HG02759 (cell line): ENCODE results near the gene GRM2.

ENCODE experiments used
- ATAC-seq: cut with Tn5 transposase; IDR thresholded peaks from one replicate; pipeline ENCODE4 v1.9.1; 2021; ENCODE audit warnings: mild to moderate bottlenecking, moderate library complexity; ENCODE audit not compliant: unreplicated experiment

Gene GRM2

DNA sequence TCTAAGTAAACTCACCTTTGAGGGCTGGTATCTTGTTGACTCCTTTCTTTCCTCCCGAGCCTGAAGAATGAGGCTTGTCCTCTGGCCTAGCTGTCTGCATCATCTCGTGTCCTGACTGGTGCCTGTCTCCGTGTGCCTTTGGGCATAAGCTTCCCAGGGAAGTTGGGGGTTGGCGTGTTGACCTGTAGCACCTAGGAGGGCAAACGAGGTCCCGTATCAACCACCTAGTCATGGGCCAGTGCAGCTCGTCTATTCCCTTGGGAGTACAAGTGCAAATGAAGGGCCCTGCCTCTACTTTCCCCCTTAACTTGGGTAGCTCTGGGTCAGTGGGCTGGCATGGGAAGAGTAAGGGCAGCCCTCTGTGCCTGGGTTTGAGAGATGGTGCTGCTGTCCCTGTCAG lies 27.1 kb upstream of the GRM2 start:
- no peak for ATAC-seq

DNA sequence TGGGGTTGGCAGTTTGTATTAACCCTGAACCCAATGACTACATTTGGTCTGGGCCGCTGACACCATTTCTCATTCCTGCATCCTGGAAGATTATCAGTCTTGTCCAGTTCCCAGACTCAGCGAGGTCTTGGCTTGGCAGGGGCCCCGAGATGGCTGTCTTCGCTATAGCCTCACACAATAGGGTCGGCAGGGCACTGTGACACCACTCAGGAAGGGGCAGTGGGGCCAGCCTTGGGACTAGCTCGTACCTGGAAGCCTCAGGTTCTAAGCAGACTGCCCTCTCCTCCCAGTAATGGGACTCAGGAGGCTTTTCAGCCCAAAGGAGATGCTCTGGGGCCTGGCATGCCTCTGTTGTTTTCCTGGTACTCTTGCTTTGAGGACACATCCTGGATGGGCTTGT lies 26.7 kb upstream of the GRM2 start:
- ATAC-seq: no peak

DNA sequence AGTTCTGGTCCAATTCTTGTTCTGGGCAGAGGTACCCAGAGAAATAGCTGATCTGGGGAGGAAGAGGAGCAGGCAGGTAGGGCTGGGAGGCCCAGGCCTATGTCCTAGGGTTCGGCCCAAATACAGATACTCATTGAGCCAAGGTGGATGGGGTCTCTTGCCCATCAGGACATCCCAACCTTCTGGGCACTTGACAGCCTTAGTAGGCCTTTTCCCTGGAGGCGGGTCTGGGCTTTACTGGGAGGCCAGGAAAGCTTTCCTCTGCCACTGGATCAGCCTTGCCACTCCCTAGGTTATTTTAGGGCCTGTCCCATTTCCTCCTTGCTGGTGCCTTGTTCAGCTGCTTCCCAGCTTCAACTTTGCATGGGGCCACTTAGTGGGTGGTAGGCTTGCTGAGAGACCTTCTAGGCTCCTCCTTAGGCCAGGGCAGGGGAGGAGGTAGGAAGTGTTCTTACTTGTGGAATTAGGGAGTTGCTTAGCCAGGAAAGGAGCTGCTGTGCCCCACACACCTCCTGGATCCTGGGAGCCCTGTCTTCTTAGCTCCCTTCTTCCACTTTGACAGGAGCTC lies 26.1 kb upstream of the GRM2 start:
- no peak for ATAC-seq

DNA sequence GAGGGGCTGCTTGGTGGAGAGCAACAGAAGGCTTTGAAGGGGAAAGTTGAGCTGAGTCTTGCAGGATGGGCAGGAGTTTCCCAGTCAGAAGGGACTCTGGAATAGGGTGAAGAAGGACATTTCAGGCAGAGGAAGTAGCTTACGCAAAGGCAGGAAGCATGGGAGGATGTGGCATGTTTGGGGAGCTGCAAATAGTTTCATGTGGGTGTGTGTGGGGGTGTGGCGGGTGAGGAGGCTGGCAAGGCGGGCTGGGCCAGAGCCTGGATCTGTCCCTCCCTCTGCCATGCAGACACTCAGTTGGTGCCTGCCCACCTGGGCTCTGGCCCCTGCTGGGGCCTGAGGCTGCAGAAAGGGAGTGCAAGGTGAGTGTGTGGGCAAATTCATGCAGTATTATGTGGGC lies 25.4 kb upstream of the GRM2 start:
- ATAC-seq: peak; percentile 24

DNA sequence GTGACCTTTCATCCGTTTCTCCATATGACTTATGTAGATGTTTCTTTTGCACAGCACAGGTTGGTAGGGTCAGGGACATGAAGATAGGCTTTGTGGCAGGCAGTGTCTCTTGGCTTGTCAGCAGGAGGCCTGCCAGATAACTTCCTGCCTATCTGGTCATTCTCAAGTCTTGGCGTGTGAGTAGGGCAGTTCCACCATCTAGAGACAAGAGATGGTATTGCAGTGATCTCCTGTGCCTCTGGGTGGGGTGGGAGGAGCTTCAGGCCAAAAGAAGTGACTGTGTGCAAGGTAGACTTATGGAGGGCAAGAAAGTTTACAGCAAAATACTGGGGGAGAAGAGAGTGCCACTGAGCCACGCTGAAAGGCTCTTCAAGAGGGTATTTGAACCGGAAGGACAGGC lies 24.8 kb upstream of the GRM2 start:
- peak; percentile 82 for ATAC-seq

DNA sequence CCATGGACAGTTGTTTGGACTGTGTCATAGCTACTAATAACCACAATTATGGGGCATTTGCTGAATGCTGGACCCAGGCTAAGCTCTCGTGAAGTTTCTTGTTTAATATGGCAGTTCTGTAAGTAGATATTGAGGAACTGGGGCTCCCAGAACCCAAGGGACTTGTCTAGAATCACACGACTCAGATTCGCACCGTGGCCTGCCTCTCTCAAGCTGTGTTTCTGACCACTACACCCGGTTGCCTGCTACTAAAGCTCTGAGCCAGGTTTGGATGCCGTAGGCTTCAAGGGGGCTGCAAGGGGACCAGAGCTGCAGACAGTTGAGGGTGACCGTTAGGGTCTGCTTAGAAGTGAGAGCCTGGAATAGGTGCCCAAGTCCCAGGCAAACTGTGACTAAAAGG lies 24.3 kb upstream of the GRM2 start:
- ATAC-seq: no peak

DNA sequence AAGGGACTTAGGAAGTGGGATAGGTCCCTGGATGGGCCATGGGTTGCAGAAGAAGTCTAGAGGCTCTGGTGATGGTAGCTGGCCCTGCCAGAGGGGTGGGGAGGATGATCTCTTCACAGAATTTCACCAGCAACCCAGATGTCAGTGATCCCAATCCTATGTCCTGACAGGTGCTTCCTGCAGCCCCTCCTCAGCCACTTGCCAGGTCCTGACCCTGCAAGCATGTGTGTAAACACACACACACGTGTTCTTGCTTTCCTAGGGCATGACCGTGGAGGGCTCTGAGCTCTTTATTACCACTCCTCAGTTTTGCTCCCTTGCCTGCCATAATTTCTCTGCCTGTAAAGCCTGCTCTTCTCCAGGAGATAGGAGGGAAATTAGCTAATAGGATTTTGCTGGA lies 23.3 kb upstream of the GRM2 start:
- no peak for ATAC-seq

DNA sequence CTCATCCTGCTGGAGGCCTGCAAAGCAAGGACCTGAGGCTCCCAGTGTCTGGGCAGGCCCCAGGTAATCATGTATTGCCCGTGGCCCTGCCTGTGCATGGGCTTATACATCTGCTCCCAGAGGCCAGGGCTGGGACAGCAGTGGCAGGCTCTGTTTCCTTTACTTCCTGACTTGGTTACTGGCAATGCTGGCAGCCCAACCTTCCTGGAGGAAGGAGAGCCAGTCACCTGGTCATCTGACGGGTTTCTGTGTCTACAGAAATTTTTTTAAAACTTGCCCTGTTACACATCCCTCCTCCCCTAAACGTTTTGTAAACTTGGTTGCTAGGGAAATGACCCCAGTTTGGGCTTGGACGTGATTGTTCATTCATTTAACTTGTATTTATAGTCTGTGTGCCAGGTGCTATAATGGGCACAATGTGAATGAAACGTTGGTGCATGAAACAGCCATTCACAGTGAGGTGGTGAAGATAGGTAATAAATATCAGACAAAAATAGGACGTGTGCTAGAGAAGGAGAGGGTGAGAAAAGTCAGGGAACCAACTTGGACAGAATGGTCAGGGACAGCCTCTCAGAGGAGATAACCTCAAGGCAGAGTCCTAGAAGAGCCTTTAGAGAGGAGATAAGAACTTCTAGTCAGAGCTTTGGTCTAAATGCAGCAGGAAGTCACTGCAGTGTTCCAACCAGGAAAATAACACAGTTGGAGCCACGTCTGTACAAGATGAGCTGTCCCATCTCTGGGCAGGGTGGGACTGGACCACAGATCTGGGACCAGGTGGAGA lies 21.7 kb upstream of the GRM2 start:
- ATAC-seq: no peak

DNA sequence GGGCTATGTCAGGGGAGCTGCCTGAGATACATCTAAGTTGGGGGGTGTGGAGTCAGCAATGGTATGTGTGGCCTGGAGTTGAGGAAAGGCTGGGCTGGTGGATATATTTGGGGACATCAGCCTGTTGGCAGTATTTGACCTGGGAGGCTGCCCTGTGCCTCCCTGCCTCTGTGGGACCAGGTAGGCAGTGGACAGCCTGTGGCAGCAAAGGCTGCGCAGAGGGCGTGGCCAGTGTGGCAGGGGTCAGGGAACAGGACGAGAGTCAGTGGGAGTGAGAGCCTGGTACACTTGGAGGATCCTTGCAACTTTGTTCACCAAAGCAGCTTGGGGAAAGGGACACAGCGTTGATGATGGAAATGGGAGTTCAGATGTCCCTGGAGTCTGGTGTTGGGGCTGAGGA lies 20.8 kb upstream of the GRM2 start:
- ATAC-seq: no peak

DNA sequence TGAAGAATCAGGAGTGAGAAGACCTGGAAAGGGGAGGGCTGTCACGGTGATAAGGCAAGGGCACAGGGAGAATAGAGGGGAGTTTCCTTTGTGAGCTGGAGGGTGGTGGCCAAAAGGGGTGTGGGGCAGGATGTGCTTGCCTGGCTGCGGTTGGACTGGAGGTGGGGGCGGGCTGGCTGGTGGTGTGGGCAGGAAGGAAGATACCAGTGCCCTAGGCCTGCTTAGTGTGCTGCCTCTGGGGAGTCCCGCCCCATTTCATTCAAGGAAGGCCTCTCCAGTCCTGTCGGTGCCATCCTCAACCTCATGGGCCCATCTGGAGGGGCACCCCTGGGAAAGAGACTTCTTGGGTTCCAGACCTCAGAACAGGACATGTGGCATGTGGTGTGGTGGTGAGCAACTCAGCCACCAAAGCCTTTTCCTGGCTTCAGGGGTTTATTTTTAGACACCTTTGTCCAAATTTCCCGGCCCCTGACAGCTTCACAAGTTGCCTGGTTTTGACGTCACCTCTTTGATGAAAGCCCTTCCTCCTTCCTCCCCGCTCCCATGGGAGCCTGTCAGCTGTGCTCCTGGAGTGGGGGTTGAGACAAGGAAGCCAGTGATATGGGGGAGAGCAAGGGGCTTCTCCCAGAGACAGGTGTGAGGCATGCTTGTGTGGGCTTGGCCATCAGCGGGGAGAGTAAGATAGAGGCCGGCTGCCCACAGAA lies 20.2 kb upstream of the GRM2 start:
- ATAC-seq: peak; percentile 65

DNA sequence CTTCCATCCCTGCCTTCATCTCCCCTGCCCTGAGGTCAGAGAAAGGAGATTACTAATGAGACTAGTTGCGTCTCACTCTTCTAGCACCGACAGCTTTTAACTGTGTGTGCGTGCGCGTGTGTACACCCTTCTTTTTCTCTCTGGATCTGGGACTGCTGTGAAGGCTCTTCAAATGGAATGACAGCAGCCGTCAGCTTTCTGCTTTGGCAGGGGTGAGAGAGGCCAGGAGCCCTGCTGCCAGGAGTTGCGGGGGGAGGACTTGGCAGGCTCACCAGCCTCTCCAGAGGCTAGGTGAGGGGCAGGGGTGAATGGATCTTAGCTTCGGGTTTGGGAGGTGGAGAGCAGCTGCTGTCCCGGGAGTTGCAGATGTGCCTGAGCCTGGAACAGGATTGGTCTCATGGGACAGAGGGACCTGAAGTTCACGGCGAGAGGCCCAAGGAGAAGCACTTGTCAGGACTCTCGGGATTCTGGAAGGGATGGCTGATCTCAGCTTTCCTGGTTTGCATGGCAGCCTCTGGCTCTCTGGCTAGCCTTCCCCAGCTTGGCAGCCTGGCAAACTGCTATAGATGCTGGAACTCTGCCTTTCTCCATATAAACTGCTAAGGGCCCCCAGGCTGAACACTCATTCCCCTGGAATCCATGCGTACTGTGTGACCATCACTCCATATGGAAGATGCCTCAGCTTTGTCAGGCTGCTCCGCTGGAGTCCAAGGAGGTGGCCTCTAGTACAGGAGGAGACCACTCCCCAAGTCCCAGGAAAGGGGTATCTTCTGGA lies 19.2 kb upstream of the GRM2 start:
- no peak for ATAC-seq

DNA sequence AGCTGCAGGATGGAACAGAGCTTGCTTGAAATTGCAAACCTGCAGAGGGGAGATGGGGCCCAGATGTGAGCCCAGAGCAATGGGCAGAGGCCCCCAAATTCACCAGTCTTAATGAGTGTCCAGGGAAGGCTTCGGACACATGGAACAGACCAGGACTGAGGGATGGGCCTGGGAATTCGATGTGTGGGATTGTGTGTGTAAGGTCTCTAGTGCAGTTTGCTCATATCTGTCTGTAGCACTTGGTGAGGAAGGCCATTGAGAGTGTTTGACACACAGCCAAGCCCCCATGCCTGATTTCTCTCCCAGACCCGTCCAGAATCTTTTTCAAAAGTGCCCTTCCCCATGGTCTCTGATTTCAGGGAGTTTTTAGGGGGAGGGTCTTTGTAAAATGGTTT lies 18.7 kb upstream of the GRM2 start:
- no peak for ATAC-seq

DNA sequence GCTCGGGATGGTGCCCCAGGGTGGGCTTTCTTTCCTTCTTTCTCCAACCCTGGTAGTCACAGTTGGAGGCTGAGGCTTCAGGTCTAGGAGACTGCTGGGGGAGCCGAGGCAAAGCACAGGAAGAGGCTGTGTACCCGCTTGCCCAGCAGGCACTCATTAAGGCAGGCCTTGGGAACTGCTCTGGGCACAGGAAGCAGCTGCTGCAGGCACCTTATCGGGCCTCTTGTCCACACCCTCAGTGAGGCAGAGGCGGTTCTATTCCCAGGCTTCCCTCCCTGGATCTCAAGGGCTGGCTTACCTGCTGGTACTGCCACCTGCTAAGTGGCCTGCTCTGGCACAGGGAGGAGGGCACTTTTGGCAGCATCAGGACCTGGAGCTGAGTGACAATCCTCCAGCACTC lies 15.8 kb upstream of the GRM2 start:
- no peak for ATAC-seq

DNA sequence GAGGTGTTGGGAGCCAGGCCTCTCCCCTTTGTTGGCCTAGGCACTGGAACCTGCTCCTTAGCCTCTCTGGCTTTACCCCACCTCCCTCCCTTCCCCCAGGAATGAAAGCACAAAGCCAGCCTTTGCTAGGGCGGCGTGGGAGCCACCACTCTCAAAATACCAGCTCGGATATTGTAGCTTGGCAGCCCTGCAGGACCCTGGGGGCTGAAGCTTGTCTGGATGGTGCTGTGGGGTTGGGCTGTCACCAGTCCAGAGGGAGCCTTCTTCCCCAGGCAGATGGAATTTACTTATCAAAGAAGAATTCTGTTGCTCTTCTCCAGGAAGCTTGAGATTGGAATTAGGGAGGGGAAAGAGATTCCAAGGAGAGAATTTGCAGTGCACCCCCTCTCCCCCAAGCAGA lies 14.9 kb upstream of the GRM2 start:
- no peak for ATAC-seq

DNA sequence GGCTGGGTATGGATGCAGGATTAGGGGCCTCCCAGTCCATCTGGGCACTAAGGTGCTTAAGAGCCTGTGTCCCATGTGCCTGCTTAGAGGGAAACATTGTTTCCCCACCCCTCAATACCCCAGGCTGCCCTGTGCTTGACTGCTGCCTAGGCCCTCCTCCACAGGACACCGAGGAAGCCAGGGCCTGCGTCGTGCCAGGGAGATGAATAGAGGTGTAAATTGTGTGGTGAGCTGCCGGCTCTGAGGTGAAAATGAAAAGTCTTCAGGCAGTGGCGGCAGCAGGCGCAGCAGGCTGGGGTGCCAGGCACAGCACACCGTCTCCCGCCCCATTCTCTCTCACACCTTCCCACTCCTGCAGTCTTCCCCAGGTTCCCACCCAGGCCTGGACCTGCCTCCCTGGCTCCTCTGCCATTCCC lies 13.9 kb upstream of the GRM2 start:
- no peak for ATAC-seq

DNA sequence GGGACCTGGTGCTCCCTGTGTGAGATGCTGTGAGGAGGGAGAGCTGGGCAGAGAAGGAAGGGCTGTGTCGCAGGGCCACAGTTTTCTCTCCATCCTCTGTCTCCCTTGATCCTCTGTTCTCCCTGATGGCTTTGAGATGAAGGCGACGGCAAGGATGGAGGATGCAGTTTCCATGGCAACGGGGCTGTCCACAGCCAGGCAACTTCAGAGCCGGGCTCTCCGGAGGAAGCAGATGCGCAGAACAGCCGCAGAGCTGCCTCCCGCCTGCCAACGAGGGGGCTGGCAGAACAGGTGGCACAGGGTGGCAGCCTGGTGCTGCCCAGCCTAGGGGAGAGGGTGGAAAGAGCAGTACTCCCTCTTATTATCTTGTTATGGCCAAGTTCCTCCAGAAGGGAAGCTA lies 9.9 kb upstream of the GRM2 start:
- ATAC-seq: no peak

DNA sequence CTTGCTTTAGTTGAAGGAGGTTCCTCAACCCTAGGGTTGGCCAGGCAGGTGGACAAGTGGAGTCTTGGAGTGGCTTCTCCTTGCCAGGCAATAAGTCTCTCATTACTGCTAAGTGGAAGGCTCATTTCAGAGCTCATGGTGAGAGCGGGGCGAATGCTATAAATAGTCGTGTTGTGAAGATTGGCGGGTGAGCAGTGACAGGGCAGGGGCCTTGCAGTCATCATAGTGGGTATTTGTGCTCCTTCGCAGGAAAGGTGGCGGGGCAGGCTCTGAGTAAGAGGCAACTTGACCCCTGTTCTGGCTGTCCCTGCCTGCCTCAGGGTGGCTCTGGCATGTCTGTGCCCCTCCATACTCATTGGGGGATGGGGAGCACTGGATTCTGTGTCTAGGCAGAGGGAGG lies 8.7 kb upstream of the GRM2 start:
- ATAC-seq: no peak

DNA sequence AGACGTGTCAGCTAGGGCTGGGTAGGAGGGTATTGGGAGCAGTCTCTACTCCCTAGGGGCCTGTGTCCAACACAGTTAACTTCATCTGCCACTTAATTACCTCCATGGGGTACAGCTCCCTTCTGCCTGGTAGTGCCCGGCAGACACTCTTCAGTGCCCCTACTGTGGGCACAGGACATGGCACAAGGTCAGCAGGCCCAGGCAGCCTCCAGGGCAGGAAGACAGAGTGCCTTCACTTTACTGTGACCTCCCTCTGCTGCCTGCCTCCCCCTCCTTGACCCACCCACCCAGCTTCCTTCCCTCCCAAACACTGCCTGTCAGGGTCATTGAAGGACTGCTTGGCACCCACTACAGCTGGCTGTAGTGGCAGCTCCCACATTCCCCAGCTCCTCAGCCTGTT lies 6.5 kb upstream of the GRM2 start:
- no peak for ATAC-seq

DNA sequence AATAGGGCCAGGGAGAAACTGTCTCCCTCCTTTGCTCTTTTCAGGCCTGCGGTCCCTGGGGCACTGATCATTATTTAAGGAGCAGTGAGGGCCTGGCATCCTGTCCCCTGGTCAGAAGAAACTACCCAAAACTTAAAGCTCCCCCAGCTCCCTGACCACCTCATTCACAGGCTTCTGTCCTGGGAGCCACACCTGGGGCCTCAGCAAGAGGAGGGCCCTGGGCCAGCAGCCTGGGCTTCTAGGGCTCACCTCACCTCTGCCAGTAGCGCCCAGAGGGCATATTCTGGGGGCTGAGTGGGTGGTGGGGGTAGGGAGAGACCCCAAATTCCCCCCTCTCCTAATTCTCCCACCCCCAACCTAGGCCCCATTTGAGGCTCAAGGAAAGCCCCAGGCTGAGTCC lies 4.7 kb upstream of the GRM2 start:
- ATAC-seq: no peak

DNA sequence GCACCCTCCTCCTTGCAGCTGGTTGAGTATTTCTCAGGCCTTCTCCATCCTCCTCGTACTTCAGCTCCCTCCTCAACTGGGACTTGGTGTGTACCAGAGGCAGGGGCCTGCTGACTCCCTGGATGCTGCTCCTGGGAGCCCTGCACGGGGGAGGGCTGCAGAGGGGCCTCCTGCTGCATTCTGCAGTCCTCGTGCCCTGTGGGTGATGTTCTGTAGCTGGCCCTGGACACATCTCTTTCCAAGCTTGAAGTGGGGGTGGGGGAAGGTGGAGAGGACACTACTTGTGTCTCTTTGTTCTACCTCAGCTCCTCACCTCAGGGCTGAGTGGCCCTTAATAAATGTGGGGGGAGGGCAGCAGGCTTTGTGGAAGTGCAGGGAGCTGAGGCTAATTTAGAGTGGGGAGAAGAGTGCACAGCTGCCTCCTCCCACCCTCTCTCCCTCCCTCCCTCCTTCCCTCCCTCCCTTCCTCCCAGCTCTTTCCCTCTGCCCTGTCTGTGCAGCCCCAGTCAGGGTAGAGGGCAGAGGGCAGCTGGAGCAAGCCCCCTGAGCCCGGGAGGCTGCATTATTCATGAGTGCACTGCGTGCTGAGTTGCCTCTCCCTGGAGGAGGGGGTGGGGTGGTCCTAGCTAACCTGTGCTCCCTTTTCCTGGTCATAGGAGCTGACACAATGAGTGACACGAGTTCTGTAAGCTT lies 3.7 kb upstream of the GRM2 start:
- no peak for ATAC-seq
